HG03095 (cell line): Measurements from ENCODE around the gene PPP1R12A.
"Not testable (repeated sequence)": the region's sequence is repeated elsewhere in the genome, so short reads cannot be mapped to it uniquely, and the experiment has no call there.

Experiments used
- ATAC-seq: cut with Tn5 transposase; IDR thresholded peaks from one replicate; pipeline ENCODE4 v1.9.1; 2021; ENCODE audit warnings: moderate library complexity; ENCODE audit not compliant: unreplicated experiment

The PPP1R12A gene

DNA sequence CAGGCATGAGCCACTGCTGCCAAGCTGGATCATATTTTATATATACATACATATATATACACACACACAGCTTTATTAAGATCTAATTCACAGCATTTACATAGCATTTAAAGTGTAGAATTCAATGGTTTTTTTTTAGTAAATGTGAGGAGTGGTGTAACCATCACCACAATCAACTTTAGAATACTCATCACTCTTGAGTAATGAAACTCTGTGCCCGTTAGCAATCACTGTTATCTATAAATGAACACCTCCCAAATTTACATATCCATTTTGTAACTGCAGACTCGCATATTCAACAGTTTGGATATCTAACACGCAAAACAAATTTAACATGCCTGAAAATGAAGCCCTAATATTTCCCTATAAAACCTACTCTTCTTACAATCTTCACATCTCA is 90.9 kb downstream of the PPP1R12A start:
- no peak for ATAC-seq

DNA sequence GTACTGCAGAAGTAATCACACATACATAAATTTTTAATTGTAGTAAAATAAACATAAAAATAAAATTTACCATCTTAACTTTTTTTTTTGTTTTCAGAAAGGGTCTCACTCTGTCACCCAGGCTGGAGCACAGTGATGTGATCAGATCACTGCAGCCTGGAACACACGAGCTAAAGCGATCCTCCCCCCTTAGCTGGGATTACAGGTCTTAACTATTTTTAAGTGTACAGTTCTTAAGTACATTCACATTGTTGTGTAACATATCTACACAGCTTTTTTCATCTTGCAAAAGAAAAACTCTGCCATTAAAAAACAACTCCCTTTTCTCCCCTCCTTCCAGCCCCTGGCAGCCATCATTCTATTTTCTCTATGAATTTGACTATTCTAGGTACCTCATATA is 92.3 kb downstream of the PPP1R12A start:
- ATAC-seq, result no peak

GRCh38 chr12:79841878-79842265 is 93.0 kb downstream of the PPP1R12A start:
- no peak for ATAC-seq

GRCh38 chr12:79841248-79841877 is 93.5 kb downstream of the PPP1R12A start:
- no peak for ATAC-seq

GRCh38 chr12:79838359-79838758 is 96.5 kb downstream of the PPP1R12A start:
- ATAC-seq, result no peak

- ATAC-seq, result no peak
Measured at GRCh38 chr12:79837575-79837974, 97.3 kb downstream of the PPP1R12A start.

DNA sequence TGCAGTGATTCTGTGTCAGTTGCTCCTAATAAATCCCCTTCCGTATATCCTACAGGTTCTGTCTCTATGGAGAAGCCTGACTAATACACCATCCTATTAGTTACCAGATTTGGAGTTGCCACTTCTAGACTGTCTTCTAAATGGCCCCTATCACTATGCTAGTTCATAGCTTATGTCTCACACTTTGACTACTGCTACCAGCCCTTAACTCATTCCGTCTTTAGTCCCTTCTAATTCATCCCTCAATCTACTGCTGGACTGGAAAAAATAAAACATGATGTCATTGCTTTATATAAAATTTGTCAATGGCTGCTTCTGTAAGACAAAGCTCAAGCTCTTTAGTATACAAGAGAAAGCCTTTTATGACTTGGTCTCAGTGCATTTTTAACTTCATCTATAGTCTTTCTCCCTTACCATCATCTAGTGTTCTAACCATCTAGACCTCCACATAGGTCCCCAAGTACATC is 99.5 kb downstream of the PPP1R12A start:
- ATAC-seq, result no peak

GRCh38 chr12:79834712-79835376 is 100.1 kb downstream of the PPP1R12A start:
- ATAC-seq, result no peak

GRCh38 chr12:79830440-79830839 is 104.5 kb downstream of the PPP1R12A start:
- ATAC-seq, result no peak

DNA sequence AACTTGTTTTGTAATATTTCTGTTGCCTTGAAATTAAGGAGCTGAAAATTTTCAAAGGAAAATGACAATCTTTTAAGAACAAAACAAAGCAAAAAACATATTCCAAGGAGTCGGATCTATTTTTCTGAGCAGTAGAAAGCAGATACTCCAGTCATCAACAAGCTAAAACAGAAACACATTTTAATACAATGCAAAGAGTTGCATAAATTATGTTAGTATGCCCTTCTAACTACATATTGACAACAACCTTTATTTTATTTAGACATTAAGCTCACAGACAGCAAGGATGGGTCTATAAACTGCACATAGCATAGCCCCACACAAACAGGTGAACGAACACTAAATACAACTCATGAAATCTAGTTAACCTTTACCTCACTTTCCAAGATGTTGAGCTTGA is 106.0 kb downstream of the PPP1R12A start:
- no peak for ATAC-seq

GRCh38 chr12:79827484-79827883 is 107.4 kb downstream of the PPP1R12A start:
- no peak for ATAC-seq

DNA sequence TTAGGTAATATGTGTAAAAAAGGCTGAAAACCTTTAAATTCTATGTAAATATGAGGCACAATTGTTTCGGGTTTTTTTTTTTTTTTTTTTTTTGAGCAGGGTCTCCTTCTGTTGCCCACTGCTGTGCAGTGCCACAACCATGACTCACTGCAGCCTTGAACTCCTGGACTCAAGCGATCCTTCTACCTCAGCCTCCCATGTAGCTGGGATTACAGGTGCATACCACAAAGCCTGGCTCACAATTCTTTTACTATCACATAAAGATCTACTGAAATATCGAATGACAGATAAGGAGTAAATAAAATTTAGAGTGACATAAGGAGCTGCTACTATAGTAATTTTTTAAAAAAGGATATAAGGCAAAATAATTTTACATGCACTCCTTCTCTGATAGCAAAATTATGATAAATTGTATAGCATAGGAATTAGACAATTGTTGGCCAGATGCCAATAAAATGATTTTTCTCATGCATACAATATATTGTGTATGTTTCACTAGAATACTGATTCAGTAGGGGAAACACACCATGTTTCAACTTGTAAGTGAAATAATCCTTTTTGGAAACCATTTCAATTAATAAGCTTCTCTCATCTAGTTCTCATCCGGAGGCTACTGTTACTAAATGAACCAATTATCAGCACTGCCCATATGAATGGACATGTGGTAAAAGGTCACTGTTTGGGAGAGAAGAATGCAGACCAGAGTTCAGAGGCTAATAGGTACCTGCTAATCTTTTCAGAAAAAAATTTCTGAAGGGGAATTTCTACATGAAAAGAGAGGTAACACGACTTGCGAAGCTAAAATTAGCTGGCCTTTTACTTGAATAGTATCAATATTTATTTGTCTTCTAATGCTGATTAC is 108.4 kb downstream of the PPP1R12A start:
- ATAC-seq, result no peak

GRCh38 chr12:79822475-79822874 is 112.4 kb downstream of the PPP1R12A start:
- no peak for ATAC-seq

- no peak for ATAC-seq
Measured at GRCh38 chr12:79818856-79819255, 116.0 kb downstream of the PPP1R12A start.

GRCh38 chr12:79784366-79785065 is 150.4 kb downstream of the PPP1R12A start:
- ATAC-seq, result not testable (repeated sequence)

GRCh38 chr12:79782172-79782900 is 152.6 kb downstream of the PPP1R12A start:
- ATAC-seq, result no peak

DNA sequence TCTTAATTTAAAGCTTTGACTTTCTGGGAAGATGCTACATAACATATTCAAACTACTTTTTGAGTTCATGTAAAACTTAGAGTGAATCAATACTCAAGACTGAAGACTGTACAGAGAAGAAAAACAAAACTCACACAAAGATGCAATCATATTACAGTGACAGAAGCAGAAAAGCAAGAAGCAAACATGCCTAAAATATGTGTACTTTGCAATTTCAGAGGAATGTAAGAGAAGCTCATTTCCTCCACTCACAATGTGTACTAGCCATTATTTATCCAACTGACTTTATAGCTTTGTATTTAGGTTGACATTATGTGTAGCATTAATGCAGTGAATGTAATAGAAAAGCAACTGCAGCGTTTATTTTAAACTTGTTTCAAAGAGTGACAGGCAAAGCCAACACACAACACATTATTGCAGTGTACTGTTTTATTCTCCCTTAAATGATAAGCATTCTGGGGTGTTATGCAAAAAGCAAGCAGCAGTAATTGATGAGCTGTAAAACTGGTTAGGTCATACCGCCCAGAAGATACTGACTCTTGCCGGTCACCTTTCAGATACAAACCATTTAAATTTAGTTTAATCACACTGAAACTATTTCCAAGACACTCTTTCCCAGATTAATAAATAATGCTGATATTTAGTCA is 156.0 kb downstream of the PPP1R12A start:
- ATAC-seq, result no peak

DNA sequence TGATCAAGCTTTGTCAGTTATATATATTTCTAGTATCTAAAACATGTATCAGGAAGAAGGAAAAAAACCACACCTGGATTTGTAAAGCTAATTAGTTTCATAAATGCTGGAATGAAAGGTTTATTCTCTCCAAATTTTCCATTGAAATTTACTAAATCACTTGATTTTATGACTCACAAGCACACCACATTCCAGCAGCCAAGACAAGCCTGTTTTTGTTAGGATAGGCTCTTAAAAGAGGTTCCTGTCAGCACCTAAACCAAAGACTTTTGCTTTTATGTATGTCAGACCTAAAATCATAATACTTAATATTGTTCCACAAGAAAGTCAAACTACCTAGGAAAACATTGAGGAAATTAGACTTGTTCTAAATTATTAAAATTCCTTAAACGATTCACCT is 158.8 kb downstream of the PPP1R12A start:
- no peak for ATAC-seq

DNA sequence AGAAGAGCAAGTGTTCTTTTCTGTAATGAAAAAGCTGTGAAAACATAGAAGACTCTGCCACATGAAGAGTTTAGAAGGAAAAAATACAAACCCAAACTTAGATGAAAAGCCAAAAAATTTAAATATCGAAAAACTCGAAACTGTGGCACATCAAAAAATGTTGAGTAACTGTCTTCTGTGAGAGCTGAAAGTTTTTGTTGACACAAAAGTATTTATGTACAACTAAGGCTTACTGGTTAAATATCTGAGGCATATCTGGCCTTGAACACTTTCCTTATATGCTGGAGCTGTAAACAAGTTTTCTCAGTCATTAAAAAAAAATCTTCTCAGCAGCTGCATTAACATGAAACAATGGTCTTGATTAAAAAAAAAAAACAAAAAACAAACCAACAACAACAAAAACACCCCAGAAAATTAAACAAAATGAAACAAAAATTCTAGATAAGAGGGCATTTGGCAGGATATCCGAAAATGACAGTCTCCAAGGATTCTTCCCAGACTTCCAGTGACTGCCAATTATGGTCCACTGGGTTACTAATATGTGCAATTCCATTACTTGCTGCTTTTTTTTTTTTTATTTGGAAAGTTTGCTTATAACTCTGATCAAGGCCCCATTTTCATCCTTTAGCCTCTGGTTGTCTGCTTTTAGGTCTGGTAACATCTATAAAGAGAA is 159.4 kb downstream of the PPP1R12A start:
- no peak for ATAC-seq
